Psoas muscle (tissue), 8 donors: ENCODE measurements around the gene FGD4. TPM values are rescaled to one million over a fixed set of nuclear protein-coding genes. Genes with fewer than 3 reads are reported as not detected.

ENCODE experiments used
- ATAC-seq, 4 donors: fragments of 200-7000 bp; cut with Tn5 transposase; one replicate each; pipeline ENCODE4 v1.9.1; 2020; ENCODE audit warnings: moderate library complexity in 3 of 4, mild to moderate bottlenecking in 2 of 4
- DNase-seq, 2 donors: peaks; one replicate each; pipeline ENCODE4 v3.0.0-alpha.2; 2020
- H3K27ac ChIP-seq: fragments of 200-600 bp; one replicate; pipeline ENCODE4 v1.8.0; 2022
- H3K27me3 ChIP-seq, 3 donors: fragments of 200-600 bp in 1 of 3; one replicate each; pipeline versions ENCODE4 v1.6.1 to v1.8.0; 2013 to 2022; ENCODE audit warnings: low read length in 2 of 3, mild to moderate bottlenecking in 2 of 3, moderate library complexity in 1 of 3; ENCODE audit not compliant: insufficient read depth in 3 of 3
- H3K36me3 ChIP-seq, 2 donors: fragments of 200-600 bp in 1 of 2; one replicate each; pipeline versions ENCODE4 v1.6.1 to v1.8.0; 2013 to 2022; ENCODE audit warnings: low read depth in 1 of 2, mild to moderate bottlenecking in 1 of 2, moderate library complexity in 1 of 2; ENCODE audit not compliant: insufficient read depth in 1 of 2
- H3K4me1 ChIP-seq: fragments of 200-600 bp; one replicate; pipeline ENCODE4 v1.8.0; 2022
- H3K4me3 ChIP-seq: fragments of 200-600 bp; one replicate; pipeline ENCODE4 v1.8.0; 2022; ENCODE audit warnings: mild to moderate bottlenecking
- H3K9me3 ChIP-seq: fragments of 200-600 bp; one replicate; pipeline ENCODE4 v1.8.0; 2022
- CTCF ChIP-seq: fragments of 200-600 bp; IDR thresholded peaks from one replicate; pipeline ENCODE4 v1.8.0; 2022; ENCODE audit warnings: antibody characterized with exemption
- WGBS, 3 donors: extraction: QIAGEN DNeasy Blood & Tissue Kit; methylation state at CpG; one replicate each; pipeline versions ENCODE4 v1.1.6 to v1.1.7; 2013; 5-methylcytosine and 5-hydroxymethylcytosine counted together
- intact Hi-C, 2 donors: fragments of 100-400 bp; cut with DNase I; formaldehyde crosslinking; loops; one replicate each; pipeline versions ENCODE4 v1.11.0 to v1.14.2; 2022
- polyA plus RNA-seq, 3 donors: library from polyadenylated mRNA; stranded (reverse); fragments of 200-250 nt; gene quantifications; one replicate each; pipeline ENCODE4 v1.2.3, GENCODE V29; 2013
- total RNA-seq, 4 donors: library from RNA; stranded (reverse); fragmentation: NEBNext Ultra II Directional in 2 of 4; extraction: Animal tissue kit (Norgen Biotek cat#: 25700) in 2 of 4; gene quantifications; one replicate each; pipeline versions ENCODE4 v1.2.1 to v1.2.4, GENCODE V29; 2021 to 2023
- donor health status: healthy with polysubstance abuse.
- donor health status: DM: no; HTN: no; CAD: no; lungs with moderate emphysema.
- donor health status: Bipolar disorder and iron deficiency.
- donor health status: healthy.
- donor health status: DM: yes; HTN: yes; CAD: no.
- donor health status: DM: no; HTN: no; CAD: no.
- donor health status: DM: no; HTN: no; CAD: no.
- donor health status: DM: yes; HTN: yes; CAD: no.

The FGD4 gene
- total and polyA plus RNA-seq, 7 donors = 1.1 to 20.8 (median 14.9) TPM

GRCh38 chr12:32457251-32458025, 58.1 kb downstream of the FGD4 start:
- no peak for ATAC-seq
- 12 to 43% (median 12%) methylated on average over 1 of the region's 1 CpG for WGBS, 3 donors

GRCh38 chr12:32460638-32461037, 61.3 kb downstream of the FGD4 start:
- H3K4me3 ChIP-seq = no peak overlapping the region

More at GRCh38 chr12:32457251-32458025, 58.1 kb downstream of the FGD4 start:
- no peaks in the 10 kb centered on the region for H3K36me3 ChIP-seq
- peaks cover 34% of the 10 kb centered on the region for H3K4me1 ChIP-seq
- intact Hi-C loops = loop anchor here (5.0 to 10.0 kb wide), 2 partner anchors 100 to 107 kb away; no protein-coding TSS in a partner anchor
- peak overlapping the region; percentile 57 for H3K27ac ChIP-seq
- no peaks in the 10 kb centered on the region for H3K9me3 ChIP-seq
- H3K27me3 ChIP-seq = no peaks in the 10 kb centered on the region
- peak overlapping the region; percentile 63 for H3K4me3 ChIP-seq
- TF ChIP-seq CTCF = no peak
- no peak for DNase-seq

GRCh38 chr12:32462908-32463307, 63.5 kb downstream of the FGD4 start:
- intact Hi-C loops = no loop called here
- ATAC-seq = peak in 3 of 4 donors; percentile 58 to 79 (median 64)

More at GRCh38 chr12:32460638-32461037, 61.3 kb downstream of the FGD4 start:
- H3K27me3 ChIP-seq = no peaks in the 10 kb centered on the region
- H3K4me1 ChIP-seq = peaks cover 34% of the 10 kb centered on the region
- no peaks in the 10 kb centered on the region for H3K36me3 ChIP-seq
- TF ChIP-seq CTCF = no peak
- 99 to 100% (median 100%) methylated on average over 1 of the region's 1 CpG for WGBS, 3 donors
- ATAC-seq (no peak), DNase-seq (no peak)
- intact Hi-C loops = no loop called here
- no peaks in the 10 kb centered on the region for H3K9me3 ChIP-seq
- no peak overlapping the region for H3K27ac ChIP-seq

GRCh38 chr12:32466187-32466586, 66.8 kb downstream of the FGD4 start:
- intact Hi-C loops = loop anchor here in 1 of 2 donors (5.0 kb wide), 1 partner anchor 71 kb away; no protein-coding TSS in a partner anchor

More at GRCh38 chr12:32462908-32463307, 63.5 kb downstream of the FGD4 start:
- no peaks in the 10 kb centered on the region for H3K9me3 ChIP-seq
- H3K36me3 ChIP-seq = no peaks in the 10 kb centered on the region
- no peak for TF ChIP-seq CTCF
- no peak for DNase-seq
- H3K27ac ChIP-seq = peak overlapping the region; percentile 65
- H3K4me3 ChIP-seq = no peak overlapping the region
- H3K27me3 ChIP-seq = no peaks in the 10 kb centered on the region
- WGBS, 3 donors = 77 to 86% (median 84%) methylated on average over 2 of the region's 2 CpGs
- peaks cover 20% of the 10 kb centered on the region for H3K4me1 ChIP-seq

More at GRCh38 chr12:32466187-32466586, 66.8 kb downstream of the FGD4 start:
- TF ChIP-seq CTCF = no peak
- ATAC-seq = no peak
- 95 to 100% (median 97%) methylated on average over 1 of the region's 1 CpG for WGBS, 3 donors
- peaks cover 19% of the 10 kb centered on the region for H3K4me1 ChIP-seq
- DNase-seq = no peak
- H3K4me3 ChIP-seq = no peak overlapping the region
- H3K27me3 ChIP-seq = no peaks in the 10 kb centered on the region
- H3K36me3 ChIP-seq = no peaks in the 10 kb centered on the region
- H3K27ac ChIP-seq = no peak overlapping the region
- H3K9me3 ChIP-seq = no peaks in the 10 kb centered on the region
